Stimulated activated CD4-positive, alpha-beta T cell treated with anti-CD3 and anti-CD28 coated beads, TNF-alpha, amount 100 ng/mL, for 48 hours (primary cell): ENCODE data around the gene RAP1GAP2.

Experiments used
- DNase-seq, 3 donors: peaks; one replicate each; pipeline ENCODE4 v3.0.0-alpha.2; 2020; ENCODE audit warnings: low read depth in 3 of 3

Gene RAP1GAP2

GRCh38 chr17:2911035-2911754 is 115.0 kb downstream of the RAP1GAP2 start:
- DNase-seq, result no peak

GRCh38 chr17:2911755-2912111 is 115.5 kb downstream of the RAP1GAP2 start:
- DNase-seq, result no peak

- no peak for DNase-seq
Observed at GRCh38 chr17:2912754-2913153, 116.5 kb downstream of the RAP1GAP2 start.

GRCh38 chr17:2916461-2916860 is 120.2 kb downstream of the RAP1GAP2 start:
- DNase-seq, result no peak

GRCh38 chr17:2921443-2921842 is 125.2 kb downstream of the RAP1GAP2 start:
- no peak for DNase-seq

- no peak for DNase-seq
Observed at GRCh38 chr17:2924211-2924610, 128.0 kb downstream of the RAP1GAP2 start.

GRCh38 chr17:2925011-2925410 is 128.8 kb downstream of the RAP1GAP2 start:
- no peak for DNase-seq

- no peak for DNase-seq
Observed at GRCh38 chr17:2926019-2926650, 129.9 kb downstream of the RAP1GAP2 start.

- DNase-seq, result no peak
Observed at GRCh38 chr17:2928294-2928890, 132.2 kb downstream of the RAP1GAP2 start.

- peak in 1 of 3 donors; percentile 22 for DNase-seq
Observed at GRCh38 chr17:2929881-2930533, 133.8 kb downstream of the RAP1GAP2 start.

- DNase-seq, result no peak
Observed at GRCh38 chr17:2931876-2932275, 135.6 kb downstream of the RAP1GAP2 start.

- DNase-seq, result no peak
Observed at GRCh38 chr17:2932946-2933345, 136.7 kb downstream of the RAP1GAP2 start.

GRCh38 chr17:2933606-2934005 is 137.4 kb downstream of the RAP1GAP2 start:
- DNase-seq, result no peak

- no peak for DNase-seq
Observed at GRCh38 chr17:2935632-2936031, 139.4 kb downstream of the RAP1GAP2 start.

- no peak for DNase-seq
Observed at GRCh38 chr17:2936351-2936750, 140.1 kb downstream of the RAP1GAP2 start.

GRCh38 chr17:2936771-2937321 is 140.6 kb downstream of the RAP1GAP2 start:
- no peak for DNase-seq

- no peak for DNase-seq
Observed at GRCh38 chr17:2937331-2938003, 141.2 kb downstream of the RAP1GAP2 start.

GRCh38 chr17:2939714-2940351 is 143.6 kb downstream of the RAP1GAP2 start:
- DNase-seq, result no peak

- DNase-seq, result no peak
Observed at GRCh38 chr17:2940352-2940751, 144.1 kb downstream of the RAP1GAP2 start.

- DNase-seq, result no peak
Observed at GRCh38 chr17:2943981-2944380, 147.7 kb downstream of the RAP1GAP2 start.

GRCh38 chr17:2945299-2945698 is 149.1 kb downstream of the RAP1GAP2 start:
- DNase-seq, result no peak
